CD1c-positive myeloid dendritic cell (primary cell): Measurements from ENCODE around the gene NFX1.

Experiments
- DNase-seq: peaks from one replicate; pipeline ENCODE4 v3.0.0-alpha.2; 2016; ENCODE audit errors: extremely low spot score

Gene NFX1

DNA sequence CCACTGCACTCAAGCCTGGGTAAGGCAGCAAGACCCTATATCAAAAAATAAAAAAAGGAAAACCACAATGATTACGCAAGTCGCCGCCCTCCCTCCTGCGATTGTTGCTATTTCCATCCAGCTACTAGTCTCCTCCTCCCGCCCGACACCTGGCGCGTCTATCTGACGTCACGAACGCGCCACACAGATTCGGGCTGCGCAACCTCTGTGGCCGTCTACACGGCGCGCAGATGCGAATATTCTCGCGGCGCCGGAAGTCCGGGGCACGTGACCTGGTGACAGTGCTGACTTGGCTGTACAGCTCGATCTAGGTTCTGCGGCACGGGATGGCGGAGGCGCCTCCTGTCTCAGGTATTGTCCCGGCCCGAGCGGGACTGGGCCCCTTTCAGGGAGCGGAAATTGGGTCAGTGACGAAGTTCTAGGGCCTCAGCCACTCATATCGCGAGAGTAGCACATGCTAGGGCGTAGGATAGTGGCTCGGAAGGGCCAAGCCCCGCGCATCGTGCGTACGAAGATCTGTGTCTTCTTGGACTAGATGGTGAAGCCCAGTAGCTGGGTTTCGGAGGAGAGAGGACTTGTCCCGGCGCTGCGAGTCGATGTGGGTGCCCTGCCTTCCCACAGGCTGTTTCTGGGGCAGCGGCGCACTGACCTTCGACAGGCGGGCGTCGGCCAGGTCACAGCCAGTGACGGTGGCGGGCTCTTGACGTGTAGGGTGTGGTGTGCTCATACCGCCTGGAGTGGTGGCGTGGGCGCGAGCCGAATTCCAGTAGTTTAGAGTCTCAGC lies at the start of gene NFX1:
NFX1 (plus strand) TSS at position 270 of the 784 bp plus-strand sequence; CDS start at position 327, 57 bp downstream.
- peak; percentile 100 for DNase-seq

DNA sequence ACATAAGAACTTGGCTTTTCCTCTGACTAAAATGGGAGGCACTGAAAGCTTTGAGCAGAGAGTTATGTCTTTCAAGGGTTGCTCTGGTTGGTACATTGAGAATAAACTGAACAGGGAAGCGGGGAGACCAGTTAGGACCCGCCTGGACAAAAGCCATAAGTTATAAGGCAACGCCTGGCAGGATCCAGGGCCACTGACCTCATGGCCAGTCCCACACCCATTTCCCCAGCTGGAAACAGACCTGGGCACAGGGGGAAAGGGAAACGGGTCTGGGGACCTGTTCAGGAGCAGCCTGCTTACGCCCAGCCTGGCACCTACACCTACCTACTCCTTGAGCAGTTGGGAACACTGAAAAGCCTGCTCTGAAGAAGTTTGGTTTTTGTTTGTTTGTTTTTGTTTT lies 49.0 kb upstream of the NFX1 start:
- DNase-seq: no peak

DNA sequence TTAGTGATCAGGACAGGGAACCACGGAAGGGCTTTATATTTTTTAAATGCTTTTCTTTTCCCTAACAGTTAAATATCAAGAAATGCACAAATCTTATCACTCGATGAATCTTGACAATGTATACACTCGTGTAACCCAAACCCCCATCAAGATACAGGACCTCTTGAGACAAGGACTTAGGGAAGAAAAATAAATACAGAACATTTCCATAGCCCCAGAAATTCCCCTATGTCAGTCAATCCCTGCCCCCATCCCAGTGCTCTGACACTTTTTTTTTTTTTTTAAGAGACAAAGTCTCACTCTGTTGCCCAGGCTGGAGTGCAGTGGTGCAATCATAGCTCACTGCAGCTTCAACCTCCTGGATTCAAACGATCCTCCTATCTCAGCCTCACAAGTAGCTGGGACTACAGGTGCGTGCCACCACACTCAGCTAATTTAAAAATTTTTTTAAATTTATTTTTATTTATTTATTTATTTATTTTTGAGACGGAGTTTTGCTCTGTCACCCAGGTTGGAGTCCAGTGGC lies 47.6 kb upstream of the NFX1 start:
- DNase-seq: no peak

DNA sequence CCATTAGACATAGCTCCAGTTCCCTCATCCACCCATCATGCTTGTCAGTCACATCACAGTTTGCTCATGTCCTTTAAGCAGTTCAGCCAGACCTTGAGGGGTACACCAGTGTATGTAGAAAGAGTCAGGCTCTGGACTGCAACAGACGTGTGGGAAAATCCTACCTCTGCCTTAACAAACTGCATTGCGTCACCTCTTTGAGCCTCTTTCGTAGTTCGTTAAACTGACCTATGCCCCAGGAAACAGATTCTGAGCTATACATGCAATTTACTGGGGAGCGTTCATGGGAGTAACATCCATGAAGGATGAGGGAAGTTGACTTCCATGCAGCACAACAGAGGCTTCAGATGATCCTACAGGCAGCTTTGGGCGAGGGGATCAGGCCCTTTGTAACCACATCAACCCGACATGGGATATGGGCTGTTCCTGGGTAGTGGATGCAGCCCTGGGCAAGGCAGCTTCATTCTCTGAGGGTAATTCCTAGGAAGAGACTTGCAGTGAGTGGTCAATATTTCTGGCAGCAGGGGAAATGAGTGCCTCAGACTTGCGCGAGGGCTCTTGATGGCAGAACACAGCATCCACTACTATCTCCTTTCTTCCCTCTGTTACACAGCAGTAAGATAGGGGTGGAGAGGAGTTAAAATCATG lies 46.1 kb upstream of the NFX1 start:
- DNase-seq: no peak

DNA sequence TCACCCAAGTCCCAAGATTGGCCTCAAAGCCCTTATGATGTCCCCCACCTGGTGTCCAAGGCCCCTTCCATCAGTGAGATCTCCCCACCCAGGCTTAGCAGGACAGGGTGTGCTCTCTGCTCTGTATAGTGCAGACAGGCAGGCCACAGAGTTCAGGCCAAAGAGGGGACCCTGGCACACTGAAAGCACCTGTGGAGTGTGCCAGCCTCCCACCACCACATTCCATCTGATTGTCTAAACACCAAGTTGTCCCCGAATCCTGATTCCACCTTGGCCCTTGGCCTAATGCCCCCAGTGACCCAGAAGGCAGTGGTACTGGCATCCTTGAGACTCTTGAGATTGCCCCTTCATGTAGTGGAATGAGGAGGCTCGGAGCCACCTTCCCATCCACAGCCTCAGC lies 45.0 kb upstream of the NFX1 start:
- DNase-seq: no peak

DNA sequence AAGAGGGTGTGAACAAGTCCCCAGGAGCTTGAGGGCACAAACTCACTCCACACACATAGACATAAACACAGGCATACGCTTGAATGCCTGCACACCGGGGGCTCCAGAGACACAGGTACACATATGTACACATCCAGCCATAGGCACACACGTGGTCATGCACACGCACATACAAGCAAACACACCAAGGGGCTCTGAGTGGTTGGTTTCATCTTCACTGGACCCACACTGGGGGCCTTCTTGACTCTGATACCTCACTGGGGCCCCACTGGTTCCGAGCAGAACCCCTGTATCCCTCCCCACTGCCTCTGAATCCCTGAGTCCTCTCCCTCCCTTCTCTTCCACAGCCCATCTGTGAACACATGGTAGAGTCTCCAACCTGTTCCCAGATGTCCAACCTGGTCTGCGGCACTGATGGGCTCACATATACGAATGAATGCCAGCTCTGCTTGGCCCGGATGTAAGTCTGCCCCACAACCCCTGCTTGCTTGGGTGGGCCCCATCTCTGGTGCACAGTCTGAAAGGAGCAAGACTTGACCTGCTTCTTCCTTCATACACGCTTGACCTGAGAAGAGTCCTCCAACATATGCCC lies 44.0 kb upstream of the NFX1 start:
- DNase-seq: no peak

DNA sequence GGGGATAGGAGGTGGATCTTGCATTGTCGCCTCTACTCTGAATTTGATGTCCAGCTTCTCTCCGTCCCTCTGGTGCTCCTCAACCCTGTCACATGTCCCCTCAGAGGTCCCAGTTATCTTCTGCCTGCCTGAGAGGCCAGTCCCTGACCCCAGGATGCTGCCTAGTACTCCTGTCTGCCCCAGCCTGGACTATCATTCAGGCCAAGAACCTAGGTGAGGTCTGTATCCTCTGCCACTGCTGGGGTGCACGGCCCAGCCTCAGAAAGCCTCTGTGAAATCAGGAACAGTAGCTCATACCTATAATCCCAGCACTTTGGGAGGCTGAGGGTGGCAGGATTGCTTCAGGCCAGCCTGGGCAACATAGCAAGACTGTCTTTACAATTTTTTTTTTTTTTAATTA lies 41.7 kb upstream of the NFX1 start:
- no peak for DNase-seq

DNA sequence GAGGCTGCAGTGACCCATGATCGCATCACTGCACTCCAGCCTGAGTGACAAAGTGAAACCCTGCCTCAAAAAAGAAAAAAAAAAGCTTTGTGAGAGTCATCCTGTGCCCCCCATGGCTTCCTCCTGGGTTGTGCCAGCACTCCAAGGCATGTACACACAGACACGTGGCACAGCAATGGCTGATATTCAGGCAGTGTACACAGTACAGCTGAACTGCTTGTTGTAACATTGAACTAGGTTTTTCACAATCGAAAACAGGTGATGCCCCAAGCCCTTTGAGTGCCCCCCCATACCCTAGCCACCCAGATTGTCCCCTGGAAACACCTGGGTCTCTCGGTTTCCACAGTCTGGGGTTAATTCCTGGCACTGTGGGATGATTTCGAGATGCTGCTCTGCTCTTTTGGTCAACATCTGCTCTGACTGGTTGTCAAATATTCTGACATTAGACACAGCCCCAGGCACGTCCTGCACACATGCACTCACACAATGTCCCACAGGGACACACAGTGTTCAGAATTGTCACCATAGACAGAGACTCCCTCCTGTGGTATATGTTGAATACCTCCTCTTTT lies 41.1 kb upstream of the NFX1 start:
- no peak for DNase-seq

DNA sequence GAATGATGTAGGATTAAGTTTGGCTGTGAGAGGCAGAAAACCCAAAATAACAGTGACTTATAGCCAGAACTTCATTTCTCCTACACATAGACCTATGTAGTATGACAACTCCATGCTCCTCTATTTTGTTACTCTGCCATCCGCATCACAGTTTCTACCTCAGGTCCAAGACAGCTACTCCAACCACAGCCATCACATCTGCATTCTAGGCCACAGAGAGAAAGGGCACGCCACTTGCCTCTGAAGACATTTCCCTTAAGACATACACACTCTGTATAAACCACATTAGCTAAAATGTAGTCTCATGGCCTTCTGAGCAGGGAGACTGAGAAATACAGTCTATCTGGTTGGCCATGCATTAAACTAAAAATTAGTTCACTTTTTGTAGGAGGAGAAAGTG lies 40.3 kb upstream of the NFX1 start:
- DNase-seq: no peak

DNA sequence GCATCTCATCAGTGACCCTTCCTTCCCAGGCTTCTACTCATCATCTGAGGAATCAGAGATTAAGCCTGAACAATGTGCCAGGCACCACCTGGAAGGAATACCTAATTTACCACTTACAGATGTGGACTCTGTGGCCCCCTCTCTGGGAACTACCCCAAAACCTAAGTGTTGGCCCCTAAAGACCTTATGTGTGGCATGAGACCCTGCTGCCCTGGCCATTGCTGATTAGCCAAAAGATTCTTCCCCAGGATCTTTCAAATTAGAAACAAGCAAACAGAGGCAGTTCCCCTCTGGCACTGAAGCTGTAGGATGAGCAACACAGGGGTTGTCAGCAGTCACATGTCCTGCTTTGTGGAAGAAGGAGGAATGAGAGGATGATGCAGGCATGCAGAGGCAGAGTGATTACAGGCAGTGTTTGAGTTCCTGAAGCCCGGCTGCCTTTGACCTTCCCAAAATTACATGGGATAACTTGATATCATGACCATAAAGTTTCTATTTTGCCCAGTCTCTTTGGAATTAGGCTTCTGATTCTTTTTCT lies 39.8 kb upstream of the NFX1 start:
- peak; percentile 31 for DNase-seq

DNA sequence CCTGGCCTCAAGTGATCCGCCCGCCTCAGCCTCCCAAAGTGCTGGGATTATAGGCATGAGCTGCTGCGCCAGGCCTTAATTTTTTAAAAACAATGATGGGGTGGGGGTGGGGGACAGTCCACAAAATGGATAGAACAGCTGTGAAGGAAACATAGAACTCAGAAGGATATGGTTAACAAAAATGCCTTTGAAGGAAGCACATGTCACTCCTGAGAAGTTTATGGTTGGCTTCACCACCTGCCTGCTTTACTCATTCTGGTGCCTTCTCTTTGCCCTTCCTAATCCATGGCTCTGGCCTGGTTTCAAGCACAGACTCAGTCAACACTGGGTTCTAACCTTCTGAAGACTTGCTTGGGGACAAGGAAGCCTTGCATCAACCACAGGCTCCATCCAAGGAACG lies 36.1 kb upstream of the NFX1 start:
- no peak for DNase-seq

DNA sequence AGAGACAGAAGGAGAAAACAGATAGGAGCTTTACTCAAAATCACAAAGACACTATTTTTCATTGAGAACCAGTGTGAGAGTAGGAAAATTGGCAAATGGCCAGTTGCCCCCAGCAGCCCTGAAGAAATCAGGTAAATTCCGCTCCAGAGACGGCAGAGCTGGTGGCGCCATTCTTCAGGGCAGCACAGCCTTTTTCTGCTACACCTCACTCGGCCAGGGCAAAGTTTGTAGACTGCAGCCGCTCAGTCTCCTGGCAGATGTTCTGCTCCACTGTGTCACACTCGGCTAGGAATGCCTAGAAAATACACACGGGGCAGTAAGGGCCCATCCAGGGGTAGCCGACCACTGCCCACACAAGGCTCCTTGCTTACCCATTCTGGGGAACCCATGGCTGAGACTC lies 35.3 kb upstream of the NFX1 start:
- DNase-seq: no peak

DNA sequence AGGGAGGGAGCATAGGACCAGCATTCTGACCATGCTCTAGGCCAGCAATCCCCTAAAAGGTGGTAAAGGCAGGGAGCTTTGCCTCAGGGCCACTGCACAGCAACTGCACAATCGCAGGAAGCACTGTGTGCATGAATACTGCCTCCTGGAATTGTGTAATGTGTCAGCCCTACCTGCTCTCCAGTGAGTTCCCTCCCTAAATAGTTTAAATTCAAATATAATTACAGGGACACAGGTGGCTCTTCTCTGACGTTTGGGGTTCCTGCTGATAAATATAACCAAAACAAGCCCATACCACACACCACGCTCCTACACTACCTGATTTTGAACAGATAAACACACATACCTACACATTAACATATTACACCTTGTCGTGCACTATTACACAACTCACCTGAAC lies 34.8 kb upstream of the NFX1 start:
- DNase-seq: no peak

DNA sequence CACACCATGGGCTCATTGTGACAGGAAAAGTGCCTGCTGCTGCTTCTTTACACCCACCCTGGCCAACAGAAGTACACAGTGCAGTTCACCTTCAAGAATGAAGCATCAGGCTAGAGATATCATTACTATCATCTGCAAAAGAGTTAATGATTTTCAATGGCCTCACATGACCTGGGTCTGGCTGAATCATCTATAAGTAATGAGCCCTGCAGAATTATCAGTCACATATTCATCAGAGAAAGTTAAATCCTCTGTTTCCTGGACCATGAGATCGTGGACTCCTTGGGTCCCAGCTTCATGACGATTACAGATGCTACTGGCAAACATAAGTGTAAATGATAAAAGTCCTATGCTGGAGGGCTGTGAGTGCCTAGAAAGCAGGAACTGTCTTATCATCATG lies 34.1 kb upstream of the NFX1 start:
- DNase-seq: no peak

DNA sequence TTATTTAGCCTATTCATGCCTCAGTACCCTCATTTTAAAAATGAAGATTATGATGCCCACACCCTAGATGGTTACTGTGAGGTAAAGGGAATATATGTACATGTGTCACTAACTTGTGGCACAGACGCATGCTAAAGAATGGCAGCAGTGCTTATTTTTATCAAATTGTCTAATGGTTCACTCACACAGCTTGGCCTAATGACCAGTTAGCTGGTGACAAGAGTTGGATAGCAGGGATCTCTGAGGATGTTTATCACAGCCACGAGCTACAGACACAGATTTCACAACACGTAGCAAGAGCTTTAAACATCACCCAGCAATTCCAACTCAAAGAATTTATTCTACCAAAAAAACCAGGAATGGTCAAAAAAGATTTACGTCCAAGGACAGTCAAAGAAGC lies 33.0 kb upstream of the NFX1 start:
- no peak for DNase-seq

DNA sequence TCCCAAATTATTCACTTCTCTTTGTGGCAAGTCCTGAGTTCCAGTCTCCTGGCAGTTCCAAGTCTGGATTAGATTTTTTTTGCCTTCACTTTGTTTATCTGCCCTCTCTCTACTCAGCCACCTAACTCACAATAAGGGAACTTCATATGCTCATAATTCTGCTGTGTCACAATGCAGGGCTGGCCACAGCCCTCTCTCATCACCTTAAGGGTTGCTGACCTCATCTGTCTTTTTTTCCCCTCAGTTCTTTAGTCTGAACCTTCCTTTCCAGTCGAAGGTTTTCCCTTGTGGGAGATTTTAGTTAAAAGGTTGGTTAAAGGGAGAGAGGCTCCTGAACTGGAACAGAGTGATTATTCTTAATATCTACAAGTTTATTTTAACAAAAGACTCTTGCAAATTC lies 29.9 kb upstream of the NFX1 start:
- no peak for DNase-seq

DNA sequence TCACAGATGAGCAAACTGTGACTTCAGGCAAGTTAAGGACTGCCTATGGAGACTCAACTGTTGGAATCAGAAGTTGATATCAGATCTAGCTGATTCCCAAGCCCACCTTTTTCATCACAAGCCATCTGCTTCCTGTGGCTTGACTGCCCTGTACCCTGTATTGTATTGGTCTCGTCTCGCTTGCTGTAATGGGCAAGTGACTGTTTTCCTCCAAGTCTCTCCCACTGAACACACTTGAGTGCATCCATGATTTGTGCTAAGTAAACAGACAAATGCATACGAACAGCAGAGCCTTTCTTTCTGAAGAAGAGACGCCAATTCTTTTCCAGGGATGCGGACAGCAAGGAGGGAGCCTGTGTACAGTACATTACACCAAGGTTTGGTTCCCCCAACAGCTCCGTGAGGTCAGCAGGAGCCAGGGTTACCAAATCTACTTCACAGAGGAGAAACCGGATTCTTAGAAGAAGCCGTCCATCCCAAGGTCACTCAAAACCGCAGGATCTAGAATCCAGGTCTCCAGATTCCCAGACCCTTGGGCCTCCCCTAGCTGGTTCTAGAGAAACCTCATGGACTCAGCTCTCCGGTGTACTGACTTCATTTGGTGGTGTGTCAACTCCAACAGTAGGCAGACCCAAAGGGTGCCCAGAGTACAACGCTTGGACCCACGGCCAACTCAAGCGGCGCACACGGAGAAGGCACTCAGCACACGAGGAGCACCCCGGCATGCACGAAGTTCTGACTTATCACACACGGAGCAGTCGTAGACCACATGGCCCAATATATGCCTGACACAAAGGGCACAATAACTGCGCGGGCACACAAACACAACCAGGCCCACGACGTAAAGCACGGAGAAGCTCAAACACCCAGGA lies 26.9 kb upstream of the NFX1 start:
- peak; percentile 15 for DNase-seq

DNA sequence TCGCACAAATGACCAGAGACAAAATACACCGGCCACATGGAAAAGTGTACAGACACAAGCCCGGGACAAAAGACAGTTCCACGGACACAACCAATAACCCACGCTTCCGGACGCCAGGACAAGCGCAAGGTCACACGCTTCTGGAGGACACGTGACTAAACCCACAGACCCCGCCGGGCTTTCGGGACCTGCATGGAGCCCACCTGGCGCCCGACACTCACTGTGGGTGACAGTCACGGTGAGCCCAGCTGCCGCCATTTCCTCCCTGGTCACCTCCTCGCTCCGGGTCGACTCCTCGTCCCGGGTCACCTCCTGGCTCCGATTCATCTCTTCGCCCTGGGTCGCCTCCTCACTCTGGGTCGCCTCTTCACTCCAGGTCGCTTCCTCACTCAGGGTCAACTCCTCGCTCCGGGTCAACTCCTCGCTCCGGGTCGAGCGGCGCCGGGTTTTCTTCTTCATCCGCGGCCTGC lies 26.3 kb upstream of the NFX1 start:
- peak; percentile 54 for DNase-seq

DNA sequence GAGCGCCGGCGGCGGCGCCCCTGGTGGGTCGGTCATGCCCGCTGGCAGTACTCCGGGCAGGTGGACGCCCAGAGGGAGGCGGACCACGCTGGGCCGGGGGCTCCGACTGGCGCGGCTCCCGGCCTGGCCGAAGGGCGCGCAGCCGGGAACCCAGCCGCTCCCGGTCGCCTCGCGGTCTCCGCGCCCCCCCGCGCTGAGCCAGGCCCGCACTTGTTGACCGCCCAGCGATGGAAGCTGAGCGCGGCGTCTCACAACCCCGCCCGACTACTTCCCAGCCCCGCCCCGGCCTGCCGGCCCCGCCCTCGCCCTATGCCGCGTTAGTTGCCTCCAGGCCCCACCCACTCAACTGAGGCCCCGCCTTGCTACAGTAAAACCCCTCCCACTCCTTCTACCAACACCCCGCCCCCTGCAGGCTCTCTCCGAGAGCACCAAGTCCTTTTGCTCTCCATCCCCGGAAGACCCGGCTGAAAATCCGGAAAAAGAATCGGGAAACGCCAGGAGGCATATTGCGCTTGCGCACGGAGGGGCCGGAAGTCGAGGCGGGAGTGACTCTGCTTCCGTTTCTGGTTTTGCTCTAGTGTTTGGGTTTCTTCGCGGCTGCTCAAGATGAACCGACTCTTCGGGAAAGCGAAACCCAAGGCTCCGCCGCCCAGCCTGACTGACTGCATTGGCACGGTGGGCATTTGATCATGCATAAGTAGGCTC lies 25.7 kb upstream of the NFX1 start, which contains the start of the genes BAG1 and CHMP5:
BAG1 (minus strand) TSS at position 236 of the 705 bp plus-strand sequence.
CHMP5 (plus strand) TSS at position 577 of the 705 bp plus-strand sequence; CDS start at position 607, 30 bp downstream.
- DNase-seq: peak; percentile 100

DNA sequence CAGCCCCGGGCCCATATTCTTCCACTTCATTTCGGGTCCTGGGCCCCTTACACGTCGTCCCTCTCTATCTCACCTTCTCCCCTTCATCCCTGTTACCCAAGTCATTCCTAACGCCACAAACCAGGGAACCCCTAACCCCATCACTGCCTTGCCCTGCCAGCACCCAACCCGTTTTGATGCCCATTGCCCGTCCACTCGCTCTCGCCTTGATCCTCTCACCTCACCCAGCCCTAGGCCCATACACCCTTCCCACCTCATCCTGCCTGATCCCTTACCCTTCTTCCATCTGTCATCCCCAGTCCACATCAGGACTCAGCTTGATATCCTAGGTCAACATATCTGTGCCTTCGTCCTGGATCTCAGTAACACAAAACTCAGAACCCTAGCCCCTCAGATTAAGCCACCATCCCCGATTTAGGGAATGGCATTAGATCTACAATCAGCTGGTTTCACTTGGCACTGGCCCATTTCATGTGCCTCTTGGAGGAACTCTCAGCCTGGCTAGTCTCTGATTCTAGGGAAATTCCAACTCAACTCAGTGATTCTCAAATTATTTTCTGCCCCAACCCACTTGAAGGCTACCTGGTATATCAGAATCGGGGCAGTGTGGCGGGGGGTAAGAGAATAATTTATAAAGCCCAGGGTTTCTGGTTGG lies 25.0 kb upstream of the NFX1 start:
- no peak for DNase-seq
